GM18909 (cell line): Measurements from ENCODE around the gene PIP5K1B.
"Not testable (repeated sequence)": the region's sequence is repeated elsewhere in the genome, so short reads cannot be mapped to it uniquely, and the experiment has no call there.

Experiments used
- ATAC-seq: cut with Tn5 transposase; IDR thresholded peaks from one replicate; pipeline ENCODE4 v1.9.1; 2021; ENCODE audit warnings: mild to moderate bottlenecking; ENCODE audit not compliant: unreplicated experiment, poor library complexity

Gene PIP5K1B, protein sequence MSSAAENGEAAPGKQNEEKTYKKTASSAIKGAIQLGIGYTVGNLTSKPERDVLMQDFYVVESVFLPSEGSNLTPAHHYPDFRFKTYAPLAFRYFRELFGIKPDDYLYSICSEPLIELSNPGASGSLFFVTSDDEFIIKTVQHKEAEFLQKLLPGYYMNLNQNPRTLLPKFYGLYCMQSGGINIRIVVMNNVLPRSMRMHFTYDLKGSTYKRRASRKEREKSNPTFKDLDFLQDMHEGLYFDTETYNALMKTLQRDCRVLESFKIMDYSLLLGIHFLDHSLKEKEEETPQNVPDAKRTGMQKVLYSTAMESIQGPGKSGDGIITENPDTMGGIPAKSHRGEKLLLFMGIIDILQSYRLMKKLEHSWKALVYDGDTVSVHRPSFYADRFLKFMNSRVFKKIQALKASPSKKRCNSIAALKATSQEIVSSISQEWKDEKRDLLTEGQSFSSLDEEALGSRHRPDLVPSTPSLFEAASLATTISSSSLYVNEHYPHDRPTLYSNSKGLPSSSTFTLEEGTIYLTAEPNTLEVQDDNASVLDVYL

DNA sequence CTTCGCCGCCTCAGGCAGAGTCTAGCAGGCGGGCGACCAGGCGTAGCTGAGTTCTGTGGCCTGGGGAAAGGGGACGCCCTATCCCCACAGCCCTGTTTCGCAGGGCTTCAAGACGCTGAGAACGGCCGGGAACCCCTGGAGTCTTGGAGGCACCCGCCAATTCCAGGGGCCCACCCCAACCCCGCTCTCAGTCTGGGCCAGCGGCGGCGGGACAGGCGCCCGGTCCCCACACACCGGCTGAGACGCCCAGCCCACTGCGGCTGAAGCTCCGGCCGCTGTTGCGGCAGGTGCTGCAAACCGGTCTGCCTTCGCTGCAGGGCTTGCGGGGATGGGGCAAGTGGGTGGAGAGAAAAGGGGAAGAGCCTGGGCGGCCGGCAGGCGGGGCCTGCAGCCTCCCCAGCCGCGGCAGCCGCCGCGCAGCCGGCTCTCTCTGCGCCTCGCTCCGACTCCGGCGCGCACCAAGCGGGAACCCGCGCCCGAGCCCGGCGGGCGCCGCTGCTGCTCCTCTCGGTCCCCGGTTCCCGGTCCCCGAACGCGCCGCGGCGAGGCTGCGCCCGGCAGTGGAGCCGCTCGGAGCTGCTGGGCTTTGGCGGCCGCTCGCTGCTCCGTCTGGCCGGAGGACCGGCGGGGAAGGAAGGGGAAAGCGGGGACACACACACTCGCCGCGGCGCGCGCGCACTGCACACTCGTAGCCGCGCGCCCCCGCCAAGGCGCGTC lies at the start of gene PIP5K1B:
PIP5K1B (plus strand) TSS at position 427 of the 717 bp plus-strand sequence. CDS start 117,375 bp downstream, outside the sequence.
- ATAC-seq, result peak; percentile 81

DNA sequence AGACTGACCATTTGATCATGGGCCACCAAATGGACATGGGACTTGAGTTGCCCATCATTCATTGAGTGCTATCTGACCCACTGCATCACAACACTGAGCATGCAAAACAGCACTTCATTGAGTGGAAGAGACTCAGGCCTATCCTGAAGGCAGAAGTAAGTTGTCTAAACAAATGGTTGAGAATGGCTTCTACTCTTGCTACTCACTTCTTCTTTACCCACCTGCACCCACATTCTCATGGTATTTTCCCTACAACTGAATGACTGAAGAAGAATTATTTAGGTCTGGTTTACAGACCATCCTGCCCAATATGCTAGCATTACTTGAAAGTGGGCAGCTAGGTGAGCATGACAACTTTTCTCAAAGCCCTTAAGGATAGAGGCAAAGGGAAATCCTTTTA lies 41.0 kb upstream of the PIP5K1B start:
- no peak for ATAC-seq

DNA sequence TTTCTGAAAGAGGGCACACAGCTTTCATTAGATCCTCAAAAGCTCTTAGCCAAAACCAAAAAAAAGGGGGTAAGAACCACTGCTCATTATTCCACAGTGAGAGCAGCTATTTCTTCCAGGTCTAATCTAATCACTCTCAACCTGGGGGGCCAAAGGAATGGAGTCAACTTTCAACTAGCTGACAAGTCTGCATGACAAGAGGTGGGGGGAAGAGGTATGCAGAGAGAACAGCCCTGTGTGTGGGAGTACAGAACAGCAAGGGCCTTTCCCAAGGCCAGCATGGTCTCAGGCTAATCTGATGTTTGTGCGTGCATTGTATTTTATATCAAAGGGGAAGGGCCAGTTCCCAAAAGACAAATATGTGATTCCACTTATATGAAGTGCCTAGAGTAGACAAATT lies 36.9 kb upstream of the PIP5K1B start:
- no peak for ATAC-seq

DNA sequence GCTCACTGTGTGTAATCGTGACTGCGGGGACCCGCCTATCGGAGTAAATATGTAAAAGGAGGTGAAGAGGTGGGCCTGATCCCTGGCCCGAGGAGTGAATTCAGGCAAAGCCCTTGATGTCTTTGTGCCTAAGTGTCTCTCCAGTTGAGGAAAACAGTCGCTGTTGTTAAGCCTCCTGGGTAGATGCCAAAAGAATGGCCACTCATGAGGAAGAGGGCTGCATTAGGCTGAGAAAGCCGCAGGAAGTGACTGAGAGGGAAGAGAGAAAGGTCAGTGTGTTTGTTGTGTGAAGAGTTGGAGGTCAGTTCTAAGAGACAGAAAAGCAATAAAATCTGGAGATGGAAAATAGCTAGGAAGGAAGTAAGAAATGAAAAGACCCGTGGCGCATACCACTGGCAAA lies 35.8 kb upstream of the PIP5K1B start:
- no peak for ATAC-seq

DNA sequence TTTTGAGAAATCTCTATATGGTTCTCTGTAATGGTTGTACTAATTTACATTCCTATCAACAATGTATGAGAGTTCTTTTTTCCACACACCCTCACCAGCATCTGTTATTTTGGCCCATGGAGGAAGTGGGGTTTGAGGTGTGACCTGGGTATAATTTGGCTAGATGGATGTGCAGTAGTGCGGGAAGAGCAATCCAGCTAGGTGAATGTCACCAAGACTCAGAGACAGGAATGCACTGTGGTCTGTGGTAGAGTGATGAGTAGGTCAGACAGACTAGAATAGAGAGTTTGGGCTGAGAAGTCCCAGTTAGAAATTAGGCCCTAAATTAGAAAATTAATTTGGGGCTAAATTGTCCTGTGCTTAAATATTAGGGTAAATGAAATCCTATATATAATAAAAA lies 32.8 kb upstream of the PIP5K1B start:
- peak; percentile 71 for ATAC-seq

DNA sequence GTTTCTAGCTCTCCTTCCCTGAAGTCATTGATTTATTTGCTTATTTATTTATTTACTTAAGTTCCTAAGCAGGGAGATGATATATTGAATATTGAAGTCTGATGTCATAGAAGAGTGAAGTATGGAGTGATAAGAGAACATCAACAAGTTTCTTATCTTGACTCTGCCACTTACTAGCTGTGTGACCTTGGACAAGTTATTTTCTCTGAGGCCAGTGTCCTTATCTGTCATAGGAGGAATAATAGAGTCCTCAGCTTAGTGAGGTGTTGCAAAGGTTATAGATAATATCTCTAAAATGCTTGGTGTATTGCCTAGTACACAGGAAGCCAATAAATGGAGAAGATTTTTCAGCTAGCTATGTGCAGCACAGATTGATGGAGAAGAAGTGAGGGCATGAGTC lies 32.4 kb upstream of the PIP5K1B start:
- ATAC-seq, result no peak

DNA sequence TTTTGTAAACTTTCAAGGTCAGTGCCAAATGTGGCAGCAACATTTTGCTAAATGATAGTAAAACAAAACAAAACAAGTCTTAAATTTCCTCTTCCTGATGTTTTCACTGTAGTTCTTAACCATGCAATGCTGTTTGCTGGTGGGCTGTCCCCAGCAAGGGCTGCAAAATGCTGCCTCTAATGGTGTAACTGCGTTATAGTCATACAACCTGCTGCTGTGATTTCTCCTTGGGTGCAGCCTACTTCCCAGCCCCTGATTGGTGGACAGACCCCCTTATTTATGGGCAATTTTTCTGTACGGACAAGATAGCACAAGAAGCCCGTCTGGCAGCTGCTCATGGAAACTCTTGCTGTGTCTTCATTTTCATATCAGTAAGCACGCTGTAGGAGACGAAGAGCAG lies 26.6 kb upstream of the PIP5K1B start:
- ATAC-seq, result no peak

DNA sequence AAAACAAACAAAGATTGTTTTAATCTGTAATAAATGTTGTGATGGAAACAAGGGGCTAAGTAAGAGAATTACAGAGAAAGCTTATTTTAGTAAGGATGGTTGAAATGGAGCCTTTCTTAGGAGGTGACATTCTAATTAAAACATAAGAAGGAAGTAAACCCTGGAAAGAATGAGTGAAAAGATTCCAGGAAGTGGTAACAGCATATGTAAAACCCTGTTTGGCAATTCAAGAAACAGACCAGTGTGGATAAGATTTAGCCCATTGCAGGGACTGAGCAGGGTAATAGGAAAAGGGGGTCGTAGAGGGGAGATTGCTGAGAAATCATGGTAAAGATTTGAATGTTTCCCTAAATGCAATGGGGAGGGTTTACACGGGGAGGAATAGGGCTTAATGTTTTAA lies 21.6 kb upstream of the PIP5K1B start:
- no peak for ATAC-seq

DNA sequence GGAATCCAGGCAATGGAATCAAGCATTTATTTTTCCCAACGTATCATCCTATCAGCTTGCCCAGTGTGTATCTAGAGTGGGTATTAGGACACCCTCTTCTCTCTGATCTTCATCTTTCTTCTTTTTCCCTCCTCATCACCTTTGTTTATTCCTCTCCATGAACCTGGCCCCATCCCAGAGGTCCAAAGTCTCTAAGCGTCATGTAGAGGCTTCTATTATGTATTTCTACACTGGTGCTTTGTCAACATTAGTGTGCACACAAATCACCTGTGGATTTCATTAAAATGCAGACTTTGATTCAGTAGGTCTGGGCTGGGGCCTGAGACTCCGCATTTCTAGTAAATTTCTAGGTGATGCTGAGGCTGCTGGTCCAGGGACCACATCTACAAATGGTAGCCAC lies 19.8 kb upstream of the PIP5K1B start:
- no peak for ATAC-seq

DNA sequence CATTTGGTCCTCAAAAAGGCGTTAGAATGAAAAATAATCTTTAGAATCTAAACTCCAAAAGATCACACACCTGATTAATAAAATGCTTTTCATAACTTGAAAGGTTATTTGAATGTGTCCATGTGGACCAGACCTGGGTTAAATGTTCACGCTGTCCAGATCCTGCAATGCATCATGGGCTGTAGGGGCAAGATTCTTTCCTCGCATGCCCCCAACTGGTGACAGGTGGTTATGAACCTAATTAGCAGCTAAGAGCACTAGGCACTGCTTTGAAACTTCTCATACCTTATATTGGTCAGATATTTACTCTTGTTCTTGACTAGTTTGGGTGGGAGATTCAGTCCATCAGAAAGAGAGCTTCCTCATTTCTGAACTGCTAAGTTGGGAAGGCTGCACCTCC lies 19.3 kb upstream of the PIP5K1B start:
- peak; percentile 85 for ATAC-seq

DNA sequence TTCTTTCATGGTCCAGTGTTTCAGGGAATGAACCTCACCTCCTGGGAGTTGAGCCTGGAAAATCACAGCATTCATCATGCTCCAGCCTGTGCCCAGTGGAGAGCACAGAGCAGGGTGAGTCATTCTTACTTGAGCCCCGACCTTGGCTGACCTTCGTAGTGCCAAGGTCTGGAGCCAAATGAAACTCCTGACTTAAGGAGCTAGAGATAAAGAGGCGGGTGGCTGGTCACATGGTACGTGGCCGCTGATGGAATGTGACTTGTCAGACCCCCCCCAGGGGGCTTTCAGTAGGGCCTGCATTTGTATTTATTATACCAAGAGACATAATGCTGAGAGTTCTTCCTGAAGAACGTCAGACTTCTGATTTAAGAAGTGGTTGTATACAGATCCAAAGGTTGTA lies 15.0 kb upstream of the PIP5K1B start:
- no peak for ATAC-seq

DNA sequence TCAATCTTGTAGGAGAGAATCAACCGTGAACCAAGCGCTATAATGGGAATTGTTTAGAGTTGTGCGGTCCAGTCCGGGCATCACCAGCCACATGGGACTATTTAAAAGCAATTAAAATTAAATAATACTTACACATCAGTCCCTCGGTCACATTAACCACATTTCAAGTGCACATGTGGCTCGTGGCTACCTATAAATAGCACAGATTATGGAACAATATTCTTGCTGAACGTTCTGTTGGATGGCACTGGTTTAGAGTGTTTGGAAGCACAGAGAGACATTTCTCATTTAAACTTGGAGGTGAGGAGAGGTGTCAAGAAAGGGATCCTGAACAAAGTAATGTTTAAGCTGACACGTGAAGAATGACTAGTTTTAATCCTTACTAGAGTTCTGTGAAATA lies 12.5 kb upstream of the PIP5K1B start:
- no peak for ATAC-seq

DNA sequence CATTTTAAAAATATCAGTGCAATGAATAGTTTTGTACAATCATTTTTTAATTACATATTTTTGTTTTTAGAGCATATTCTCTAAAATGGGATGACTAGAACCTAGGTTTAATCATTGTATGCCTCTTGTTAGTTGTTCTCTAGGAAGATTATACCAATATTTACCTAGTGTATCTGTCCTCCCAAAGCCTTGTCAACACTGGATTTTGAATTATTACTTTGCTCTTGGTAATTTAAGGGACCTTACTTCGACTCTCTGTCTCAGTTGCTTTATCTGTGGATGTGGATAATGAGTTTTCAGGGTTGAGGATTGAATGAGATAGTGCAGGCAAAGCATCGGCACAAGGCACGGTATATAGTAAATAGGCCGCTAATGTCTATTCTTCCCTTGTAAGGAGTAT lies 10.9 kb upstream of the PIP5K1B start:
- no peak for ATAC-seq

DNA sequence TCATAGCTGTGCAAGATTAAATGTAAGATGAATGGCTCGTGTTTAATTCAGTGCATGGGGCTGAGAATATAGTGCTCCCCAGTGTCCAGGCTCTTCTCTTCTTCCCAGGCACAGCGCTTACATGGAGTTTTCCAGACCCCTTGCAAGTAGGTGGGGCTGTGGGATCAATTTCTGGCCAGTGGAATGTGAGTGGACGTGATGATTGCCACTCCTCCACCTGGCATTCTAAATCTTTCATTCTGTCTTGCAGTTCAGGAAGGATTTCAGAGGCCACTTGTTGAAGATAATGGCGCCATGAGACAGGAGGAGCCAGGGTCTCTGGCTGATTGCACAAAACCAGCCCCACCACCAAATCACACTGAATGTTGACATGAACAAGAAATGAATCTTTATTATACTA lies 7.2 kb upstream of the PIP5K1B start:
- no peak for ATAC-seq

DNA sequence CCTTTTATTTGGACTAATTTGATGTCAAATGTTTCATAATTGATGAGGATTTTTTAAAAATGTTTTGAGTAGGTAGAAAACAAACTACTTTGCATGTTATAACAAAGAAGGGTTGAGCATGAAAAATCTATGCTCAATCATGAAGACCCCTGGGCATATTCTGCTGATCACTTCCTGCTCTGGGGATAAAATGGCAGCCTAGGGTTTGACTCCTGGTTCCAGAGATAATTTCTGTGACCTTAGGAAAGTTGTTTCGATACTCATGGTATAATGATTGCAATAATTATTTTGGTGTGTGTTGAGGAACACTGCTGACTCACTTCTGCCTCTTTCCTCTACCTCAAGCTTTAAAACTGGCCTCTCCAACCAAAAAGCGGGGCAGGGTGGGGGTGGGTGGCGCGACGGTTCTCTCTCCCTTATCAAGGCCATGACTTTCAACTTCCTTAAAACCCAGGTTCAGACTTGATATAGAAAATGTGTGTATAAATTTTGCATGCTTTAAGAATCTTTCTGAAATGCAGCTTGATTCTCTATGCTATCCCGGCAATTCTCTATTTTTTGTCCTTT lies 6.0 kb upstream of the PIP5K1B start:
- ATAC-seq, result no peak

DNA sequence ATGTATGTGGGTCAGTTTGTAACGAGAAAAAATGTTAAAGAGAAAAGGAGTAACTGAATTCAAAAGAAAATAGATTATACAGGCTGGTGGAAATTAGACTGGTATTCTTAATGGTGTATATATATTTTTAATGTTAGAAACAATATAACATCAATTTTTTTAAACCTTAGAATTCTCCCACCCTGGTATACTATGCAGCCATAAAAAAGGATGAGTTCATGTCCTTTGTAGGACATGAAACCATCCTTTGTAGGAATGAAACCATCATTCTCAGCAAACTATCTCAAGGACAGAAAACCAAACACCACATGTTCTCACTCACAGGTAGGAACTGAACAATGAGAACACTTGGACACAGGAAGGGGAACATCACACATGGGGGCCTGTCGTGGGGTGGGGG lies 5.4 kb upstream of the PIP5K1B start:
- ATAC-seq, result not testable (repeated sequence)

DNA sequence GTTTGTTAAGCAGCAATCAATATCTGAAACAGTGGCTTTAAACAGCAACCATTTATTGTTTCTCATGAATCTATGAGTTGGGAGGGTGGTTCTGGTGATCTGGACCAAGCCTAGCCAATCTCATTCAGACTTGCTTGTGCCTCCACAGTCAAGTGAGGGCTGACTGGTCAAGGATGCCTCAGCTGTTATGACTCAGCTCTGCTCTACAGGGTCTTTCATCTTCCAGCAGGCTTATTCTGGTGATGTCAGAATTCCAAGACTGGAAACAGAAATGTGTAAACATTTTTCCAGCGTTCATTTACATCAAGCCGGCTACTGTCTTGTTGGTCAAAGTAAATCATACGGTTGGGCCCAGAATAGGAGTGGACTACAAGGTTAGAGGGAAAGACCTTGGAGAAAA lies 2.5 kb upstream of the PIP5K1B start:
- no peak for ATAC-seq

DNA sequence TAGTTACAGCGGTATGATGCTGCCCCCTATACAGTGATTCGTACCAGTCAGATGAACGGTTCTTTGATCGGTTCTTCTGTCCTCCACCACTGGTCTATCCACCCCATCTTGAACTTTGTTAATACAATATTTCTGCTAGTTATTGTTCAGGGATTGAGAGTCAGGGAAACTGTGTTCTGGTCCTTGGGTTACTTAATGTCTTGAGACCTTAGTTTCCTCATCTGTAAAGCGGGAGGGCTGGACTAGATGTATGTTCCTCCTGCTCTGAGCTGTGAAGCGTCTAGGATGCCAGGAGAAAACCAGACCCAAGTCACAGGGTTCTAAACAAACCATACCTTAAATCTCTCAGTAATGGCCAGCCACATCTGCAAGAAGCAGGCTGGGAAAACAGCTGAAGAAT lies 1.4 kb upstream of the PIP5K1B start:
- no peak for ATAC-seq

DNA sequence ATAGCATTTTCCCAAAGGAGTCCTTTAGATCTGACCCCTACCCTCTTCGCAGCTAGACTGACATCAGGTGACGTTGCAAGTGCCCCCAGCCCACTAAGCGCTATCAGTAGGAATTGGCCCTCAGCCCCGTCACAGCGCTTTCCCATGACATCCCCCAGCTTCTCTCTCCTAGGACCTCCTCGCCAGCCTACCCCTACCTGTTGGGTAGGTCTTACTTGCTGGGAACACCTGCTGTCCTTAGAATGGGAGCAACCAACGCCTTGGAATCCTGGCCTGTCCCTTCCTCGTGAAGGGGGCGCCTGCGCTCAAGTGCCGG lies 584 bp upstream of the PIP5K1B start:
- ATAC-seq, result no peak

DNA sequence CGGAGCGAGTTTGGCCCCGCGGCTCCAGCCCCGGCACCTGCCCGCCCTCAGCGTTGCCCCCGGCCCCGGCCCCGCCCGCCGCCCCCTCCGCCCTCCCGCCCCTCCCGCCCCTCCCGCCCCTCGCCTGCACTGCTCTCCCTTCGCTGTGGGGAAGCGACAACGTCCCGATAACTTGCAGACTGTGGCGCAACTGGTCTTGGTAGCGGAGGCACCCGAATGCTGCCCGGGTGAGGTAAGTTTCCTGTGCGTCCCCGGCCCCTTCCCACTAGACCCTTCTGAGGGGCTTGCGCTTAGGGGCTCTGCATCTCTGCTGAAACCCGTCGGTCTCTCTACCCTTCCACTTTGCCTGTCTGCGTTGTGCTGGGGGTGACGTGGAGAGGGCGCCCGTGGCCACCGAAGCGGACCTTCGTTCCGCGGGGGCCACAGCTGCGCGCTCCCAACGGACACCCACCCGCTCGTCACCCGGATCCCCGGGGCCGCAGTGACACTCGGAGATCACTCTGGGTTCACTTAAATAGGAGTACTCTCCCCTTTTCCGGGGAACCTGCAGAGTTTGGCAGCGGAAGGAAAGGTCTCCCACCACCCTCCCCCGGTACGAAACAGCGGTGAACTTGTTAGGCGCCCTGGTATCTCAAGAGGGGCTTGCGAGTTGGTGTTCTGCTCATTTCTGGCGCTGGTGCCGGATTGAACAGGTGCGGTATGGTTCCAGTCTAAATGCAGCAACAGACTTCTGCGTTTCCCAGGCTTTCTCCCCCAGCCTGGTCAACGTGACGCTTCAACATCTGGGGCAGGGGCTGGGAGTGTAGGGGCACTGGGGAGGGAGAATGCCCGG lies 707 bp downstream of the PIP5K1B start:
- peak; percentile 22 for ATAC-seq
